ENCODE measurements around the gene TBC1D22A. TPM values are rescaled to one million over a fixed set of nuclear protein-coding genes. Genes with fewer than 3 reads are reported as not detected.

Gene TBC1D22A
- total and polyA plus RNA-seq, 2 donors (not counting 3 experiments of a cell fraction or from before 2014, with no cell fraction given): 26.1 to 32.4 TPM

DNA sequence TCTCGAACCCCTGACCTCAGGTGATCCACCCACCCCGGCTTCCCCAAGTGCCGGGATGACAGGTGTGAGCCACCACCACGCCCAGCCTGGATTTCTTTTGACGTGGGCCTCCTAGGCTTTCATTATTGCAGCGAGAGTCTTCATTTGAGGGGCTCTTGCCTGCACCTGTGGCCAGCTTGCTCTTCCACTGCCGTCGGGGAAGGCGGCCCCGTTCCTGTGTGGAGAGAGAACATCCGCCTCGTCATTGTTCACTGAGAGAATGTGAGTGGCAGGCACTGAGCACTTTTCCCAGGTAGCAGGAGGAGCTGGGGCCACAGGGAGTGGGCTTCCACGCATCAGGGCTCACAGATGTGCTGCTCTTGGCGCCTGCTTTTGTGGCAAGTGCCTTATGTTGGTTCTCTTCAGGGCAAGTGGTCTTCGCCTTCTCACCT is 365.0 kb downstream of the TBC1D22A start:
- dilution Hi-C loops (cut with MboI; ENCODE audit: extremely low pct_ligation_motif_present, low sequenced_read_pairs): no loop called here
- intact Hi-C loops (cut with micrococcal nuclease): no loop called here
- H2AFZ ChIP-seq (ENCODE audit: low read depth, low read length): no peak overlapping the region
- FAIRE-seq (no peak), DNase-seq (ENCODE audit: low read depth, low spot score) (no peak)
- no peak overlapping the region for H3K27ac ChIP-seq (ENCODE audit: insufficient read depth, low read depth, low read length)
- H3K4me1 ChIP-seq (ENCODE audit: control insufficient read depth, extremely low read depth, insufficient read depth, low read length): no peaks in the 10 kb centered on the region
- H3K4me3 ChIP-seq (replicated peaks in 1 of 3; ENCODE audit: insufficient read depth in 1 of 3, low read depth in 1 of 3, low read length in 3 of 3): no peak overlapping the region
- H4K20me1 ChIP-seq (replicated peaks; ENCODE audit: control insufficient read depth, extremely low read depth, insufficient read depth, low read length): no peaks in the 10 kb centered on the region
- H3K79me2 ChIP-seq (ENCODE audit: control insufficient read depth, insufficient read depth, low read length): no peaks in the 10 kb centered on the region
- H3K9me3 ChIP-seq (replicated peaks; ENCODE audit: control insufficient read depth, insufficient read depth, low read length): no peaks in the 10 kb centered on the region
- H3K9ac ChIP-seq (replicated peaks; ENCODE audit: extremely low read depth, insufficient read depth, low read length): no peak overlapping the region
- no peak overlapping the region for H3K4me2 ChIP-seq (ENCODE audit: insufficient read depth, low read length)
- no TSS peak for BruUV-seq (replicated peaks)
- H3K36me3 ChIP-seq (ENCODE audit: control insufficient read depth in 2 of 2, extremely low read depth in 1 of 2, insufficient read depth in 2 of 2, low read length in 2 of 2): no peaks in the 10 kb centered on the region
- CTCF ChIA-PET: interaction anchor here (1.0 kb wide), 1 partner anchor 20 kb away, joined by 3 read pairs; no protein-coding TSS in a partner anchor
- TF ChIP-seq POLR2AphosphoS5 (IDR thresholded peaks at IDR 0.05; ENCODE audit: insufficient read depth, low read depth, low read length): no peak
- TF ChIP-seq, protein P1, sequence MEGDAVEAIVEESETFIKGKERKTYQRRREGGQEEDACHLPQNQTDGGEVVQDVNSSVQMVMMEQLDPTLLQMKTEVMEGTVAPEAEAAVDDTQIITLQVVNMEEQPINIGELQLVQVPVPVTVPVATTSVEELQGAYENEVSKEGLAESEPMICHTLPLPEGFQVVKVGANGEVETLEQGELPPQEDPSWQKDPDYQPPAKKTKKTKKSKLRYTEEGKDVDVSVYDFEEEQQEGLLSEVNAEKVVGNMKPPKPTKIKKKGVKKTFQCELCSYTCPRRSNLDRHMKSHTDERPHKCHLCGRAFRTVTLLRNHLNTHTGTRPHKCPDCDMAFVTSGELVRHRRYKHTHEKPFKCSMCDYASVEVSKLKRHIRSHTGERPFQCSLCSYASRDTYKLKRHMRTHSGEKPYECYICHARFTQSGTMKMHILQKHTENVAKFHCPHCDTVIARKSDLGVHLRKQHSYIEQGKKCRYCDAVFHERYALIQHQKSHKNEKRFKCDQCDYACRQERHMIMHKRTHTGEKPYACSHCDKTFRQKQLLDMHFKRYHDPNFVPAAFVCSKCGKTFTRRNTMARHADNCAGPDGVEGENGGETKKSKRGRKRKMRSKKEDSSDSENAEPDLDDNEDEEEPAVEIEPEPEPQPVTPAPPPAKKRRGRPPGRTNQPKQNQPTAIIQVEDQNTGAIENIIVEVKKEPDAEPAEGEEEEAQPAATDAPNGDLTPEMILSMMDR (IDR thresholded peaks at IDR 0.05; ENCODE audit: extremely low read depth in 1 of 2, insufficient read depth in 1 of 2, low read depth in 1 of 2, low read length in 2 of 2): no peak
- H3K9me1 ChIP-seq (replicated peaks; ENCODE audit: control insufficient read depth, extremely low read depth, insufficient read depth, low read length): no peaks in the 10 kb centered on the region
- POLR2A ChIA-PET: no interaction called here
- H3K27me3 ChIP-seq (ENCODE audit: control insufficient read depth in 2 of 2, insufficient read depth in 2 of 2, low read length in 2 of 2): no peaks in the 10 kb centered on the region

DNA sequence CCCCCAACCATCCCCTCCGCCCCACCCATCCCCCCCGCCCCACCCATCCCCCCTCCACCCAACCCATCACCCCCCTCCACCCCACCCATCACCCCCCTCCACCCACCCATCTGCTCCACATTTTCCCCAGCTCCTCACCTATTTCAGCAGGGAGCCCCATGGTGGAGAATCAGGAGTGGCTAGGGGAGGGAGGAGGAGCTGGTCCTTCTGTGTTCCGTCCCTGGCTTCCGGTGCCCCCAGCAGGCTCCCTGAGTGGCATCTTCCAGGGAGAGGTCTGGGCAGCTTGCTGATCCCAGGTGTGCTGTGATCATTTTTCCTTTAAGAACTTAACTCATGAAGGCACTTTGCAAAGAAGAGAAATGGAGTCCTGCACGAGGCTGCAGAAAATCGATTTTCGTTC is 365.8 kb downstream of the TBC1D22A start:
- FAIRE-seq (no peak), DNase-seq (ENCODE audit: low read depth, low spot score) (no peak)
- intact Hi-C loops (cut with micrococcal nuclease): no loop called here
- dilution Hi-C loops (cut with MboI; ENCODE audit: extremely low pct_ligation_motif_present, low sequenced_read_pairs): no loop called here
- H3K4me3 ChIP-seq (replicated peaks in 1 of 3; ENCODE audit: insufficient read depth in 1 of 3, low read depth in 1 of 3, low read length in 3 of 3): no peak overlapping the region
- no peaks in the 10 kb centered on the region for H3K36me3 ChIP-seq (ENCODE audit: control insufficient read depth in 2 of 2, extremely low read depth in 1 of 2, insufficient read depth in 2 of 2, low read length in 2 of 2)
- H3K27me3 ChIP-seq (ENCODE audit: control insufficient read depth in 2 of 2, insufficient read depth in 2 of 2, low read length in 2 of 2): no peaks in the 10 kb centered on the region
- no peak overlapping the region for H3K4me2 ChIP-seq (ENCODE audit: insufficient read depth, low read length)
- no peak overlapping the region for H3K27ac ChIP-seq (ENCODE audit: insufficient read depth, low read depth, low read length)
- BruUV-seq (replicated peaks): no TSS peak
- no peaks in the 10 kb centered on the region for H3K79me2 ChIP-seq (ENCODE audit: control insufficient read depth, insufficient read depth, low read length)
- no peaks in the 10 kb centered on the region for H3K9me1 ChIP-seq (replicated peaks; ENCODE audit: control insufficient read depth, extremely low read depth, insufficient read depth, low read length)
- no peaks in the 10 kb centered on the region for H4K20me1 ChIP-seq (replicated peaks; ENCODE audit: control insufficient read depth, extremely low read depth, insufficient read depth, low read length)
- H3K9me3 ChIP-seq (replicated peaks; ENCODE audit: control insufficient read depth, insufficient read depth, low read length): no peaks in the 10 kb centered on the region
- no peaks in the 10 kb centered on the region for H3K4me1 ChIP-seq (ENCODE audit: control insufficient read depth, extremely low read depth, insufficient read depth, low read length)
- ChIA-PET CTCF (interaction anchor here (1.0 kb wide), 1 partner anchor 21 kb away, joined by 3 read pairs; no protein-coding TSS in a partner anchor), POLR2A (no interaction called here)
- no peak overlapping the region for H3K9ac ChIP-seq (replicated peaks; ENCODE audit: extremely low read depth, insufficient read depth, low read length)
- TF ChIP-seq FOS (IDR thresholded peaks at IDR 0.05; ENCODE audit: borderline replicate concordance, insufficient read depth, low read length) (no peak), POLR2A (IDR thresholded peaks at IDR 0.05; ENCODE audit: low read depth, low read length) (no peak), JUN (IDR thresholded peaks at IDR 0.05; ENCODE audit: borderline replicate concordance, insufficient read depth, insufficient read length, low read depth) (no peak), GATA2 (IDR thresholded peaks at IDR 0.05; ENCODE audit: insufficient read depth, insufficient read length, low read depth, low read length) (no peak), POLR2AphosphoS5 (IDR thresholded peaks at IDR 0.05; ENCODE audit: insufficient read depth, low read depth, low read length) (no peak), MYC (IDR thresholded peaks at IDR 0.05; ENCODE audit: low read depth, low read length) (no peak), EZH2 (IDR thresholded peaks at IDR 0.05; ENCODE audit: borderline replicate concordance, low read depth, low read length, severe bottlenecking) (no peak)
- TF ChIP-seq, protein P2, sequence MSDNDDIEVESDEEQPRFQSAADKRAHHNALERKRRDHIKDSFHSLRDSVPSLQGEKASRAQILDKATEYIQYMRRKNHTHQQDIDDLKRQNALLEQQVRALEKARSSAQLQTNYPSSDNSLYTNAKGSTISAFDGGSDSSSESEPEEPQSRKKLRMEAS (IDR thresholded peaks at IDR 0.05; ENCODE audit: insufficient read depth, insufficient read length): no peak
- TF ChIP-seq, protein P1 (IDR thresholded peaks at IDR 0.05; ENCODE audit: extremely low read depth in 1 of 2, insufficient read depth in 1 of 2, low read depth in 1 of 2, low read length in 2 of 2): no peak
- no peak overlapping the region for H2AFZ ChIP-seq (ENCODE audit: low read depth, low read length)
